ENCODE measurements around the gene DACH1.

DACH1 gene

DNA sequence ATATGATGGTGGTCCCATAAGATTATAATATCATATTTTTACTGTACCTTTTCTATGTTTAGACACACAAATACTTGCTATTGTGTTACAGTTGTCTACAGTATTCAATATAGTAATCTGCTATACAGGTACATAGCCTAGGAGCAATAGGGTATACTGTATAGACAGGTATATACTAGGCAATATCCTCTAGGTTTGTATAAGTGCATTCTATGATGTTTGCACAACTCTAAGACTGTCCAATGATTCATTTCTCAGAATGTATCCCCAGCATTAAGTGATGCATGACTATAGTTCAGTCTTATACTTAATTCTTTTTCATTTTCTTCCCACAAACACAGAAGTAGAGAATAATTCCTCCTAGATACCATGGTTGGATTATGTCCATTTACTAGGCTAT, 383.3 kb downstream of the DACH1 start:
- H3K4me3 ChIP-seq (replicated peaks; ENCODE audit: insufficient read depth, low read length): no peak overlapping the region
- DNase-seq (ENCODE audit: low read depth in 1 of 2, low spot score in 1 of 2): no peak
- TF ChIP-seq, protein P1, sequence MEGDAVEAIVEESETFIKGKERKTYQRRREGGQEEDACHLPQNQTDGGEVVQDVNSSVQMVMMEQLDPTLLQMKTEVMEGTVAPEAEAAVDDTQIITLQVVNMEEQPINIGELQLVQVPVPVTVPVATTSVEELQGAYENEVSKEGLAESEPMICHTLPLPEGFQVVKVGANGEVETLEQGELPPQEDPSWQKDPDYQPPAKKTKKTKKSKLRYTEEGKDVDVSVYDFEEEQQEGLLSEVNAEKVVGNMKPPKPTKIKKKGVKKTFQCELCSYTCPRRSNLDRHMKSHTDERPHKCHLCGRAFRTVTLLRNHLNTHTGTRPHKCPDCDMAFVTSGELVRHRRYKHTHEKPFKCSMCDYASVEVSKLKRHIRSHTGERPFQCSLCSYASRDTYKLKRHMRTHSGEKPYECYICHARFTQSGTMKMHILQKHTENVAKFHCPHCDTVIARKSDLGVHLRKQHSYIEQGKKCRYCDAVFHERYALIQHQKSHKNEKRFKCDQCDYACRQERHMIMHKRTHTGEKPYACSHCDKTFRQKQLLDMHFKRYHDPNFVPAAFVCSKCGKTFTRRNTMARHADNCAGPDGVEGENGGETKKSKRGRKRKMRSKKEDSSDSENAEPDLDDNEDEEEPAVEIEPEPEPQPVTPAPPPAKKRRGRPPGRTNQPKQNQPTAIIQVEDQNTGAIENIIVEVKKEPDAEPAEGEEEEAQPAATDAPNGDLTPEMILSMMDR (IDR thresholded peaks at IDR 0.05; ENCODE audit: insufficient read depth, low read length): no peak
- TF ChIP-seq GABPA (IDR thresholded peaks at IDR 0.05; ENCODE audit: low read depth): no peak
- TF ChIP-seq, protein P2, sequence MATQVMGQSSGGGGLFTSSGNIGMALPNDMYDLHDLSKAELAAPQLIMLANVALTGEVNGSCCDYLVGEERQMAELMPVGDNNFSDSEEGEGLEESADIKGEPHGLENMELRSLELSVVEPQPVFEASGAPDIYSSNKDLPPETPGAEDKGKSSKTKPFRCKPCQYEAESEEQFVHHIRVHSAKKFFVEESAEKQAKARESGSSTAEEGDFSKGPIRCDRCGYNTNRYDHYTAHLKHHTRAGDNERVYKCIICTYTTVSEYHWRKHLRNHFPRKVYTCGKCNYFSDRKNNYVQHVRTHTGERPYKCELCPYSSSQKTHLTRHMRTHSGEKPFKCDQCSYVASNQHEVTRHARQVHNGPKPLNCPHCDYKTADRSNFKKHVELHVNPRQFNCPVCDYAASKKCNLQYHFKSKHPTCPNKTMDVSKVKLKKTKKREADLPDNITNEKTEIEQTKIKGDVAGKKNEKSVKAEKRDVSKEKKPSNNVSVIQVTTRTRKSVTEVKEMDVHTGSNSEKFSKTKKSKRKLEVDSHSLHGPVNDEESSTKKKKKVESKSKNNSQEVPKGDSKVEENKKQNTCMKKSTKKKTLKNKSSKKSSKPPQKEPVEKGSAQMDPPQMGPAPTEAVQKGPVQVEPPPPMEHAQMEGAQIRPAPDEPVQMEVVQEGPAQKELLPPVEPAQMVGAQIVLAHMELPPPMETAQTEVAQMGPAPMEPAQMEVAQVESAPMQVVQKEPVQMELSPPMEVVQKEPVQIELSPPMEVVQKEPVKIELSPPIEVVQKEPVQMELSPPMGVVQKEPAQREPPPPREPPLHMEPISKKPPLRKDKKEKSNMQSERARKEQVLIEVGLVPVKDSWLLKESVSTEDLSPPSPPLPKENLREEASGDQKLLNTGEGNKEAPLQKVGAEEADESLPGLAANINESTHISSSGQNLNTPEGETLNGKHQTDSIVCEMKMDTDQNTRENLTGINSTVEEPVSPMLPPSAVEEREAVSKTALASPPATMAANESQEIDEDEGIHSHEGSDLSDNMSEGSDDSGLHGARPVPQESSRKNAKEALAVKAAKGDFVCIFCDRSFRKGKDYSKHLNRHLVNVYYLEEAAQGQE (IDR thresholded peaks at IDR 0.05; ENCODE audit: insufficient replicate concordance, low read depth): no peak

DNA sequence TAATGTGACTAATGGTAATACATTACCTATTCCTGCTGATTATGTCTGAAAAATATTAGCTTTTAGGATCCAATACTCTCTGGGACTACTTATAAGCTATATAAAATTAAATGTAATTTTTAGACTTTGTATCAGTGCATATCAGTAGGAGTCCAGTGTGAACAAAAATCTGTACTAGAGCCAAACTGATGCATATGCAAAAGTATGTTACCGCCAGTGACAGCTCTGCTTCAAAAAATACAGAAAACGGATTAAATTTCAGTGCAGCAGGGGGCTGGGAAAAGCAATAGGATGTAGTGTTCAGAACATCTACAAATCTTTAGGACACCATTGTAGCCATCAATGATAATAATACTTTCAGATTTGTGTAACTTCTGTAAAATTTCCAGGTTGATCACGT, 385.5 kb downstream of the DACH1 start:
- H3K27me3 ChIP-seq (ENCODE audit: insufficient read depth, poor library complexity, severe bottlenecking): no peaks in the 10 kb centered on the region
- no peak overlapping the region for H3K27ac ChIP-seq (replicated peaks)
- TF ChIP-seq POLR2AphosphoS5 (IDR thresholded peaks at IDR 0.05; ENCODE audit: low read depth) (no peak), SPI1 (IDR thresholded peaks at IDR 0.05; ENCODE audit: borderline replicate concordance, low read depth) (no peak), GABPA (IDR thresholded peaks at IDR 0.05; ENCODE audit: low read depth) (no peak)
- TF ChIP-seq, protein P2 (IDR thresholded peaks at IDR 0.05; ENCODE audit: insufficient replicate concordance, low read depth): no peak
- TF ChIP-seq, protein P1 (IDR thresholded peaks at IDR 0.05; ENCODE audit: insufficient read depth, low read length): no peak
- H3K4me3 ChIP-seq (replicated peaks; ENCODE audit: insufficient read depth, low read length): no peak overlapping the region
- no peak for DNase-seq (ENCODE audit: low read depth in 1 of 2, low spot score in 1 of 2)

More for the DNA sequence above, 383.3 kb downstream of the DACH1 start:
- H3K27ac ChIP-seq (replicated peaks): no peak overlapping the region
- H3K27me3 ChIP-seq (ENCODE audit: insufficient read depth, poor library complexity, severe bottlenecking): no peaks in the 10 kb centered on the region

DNA sequence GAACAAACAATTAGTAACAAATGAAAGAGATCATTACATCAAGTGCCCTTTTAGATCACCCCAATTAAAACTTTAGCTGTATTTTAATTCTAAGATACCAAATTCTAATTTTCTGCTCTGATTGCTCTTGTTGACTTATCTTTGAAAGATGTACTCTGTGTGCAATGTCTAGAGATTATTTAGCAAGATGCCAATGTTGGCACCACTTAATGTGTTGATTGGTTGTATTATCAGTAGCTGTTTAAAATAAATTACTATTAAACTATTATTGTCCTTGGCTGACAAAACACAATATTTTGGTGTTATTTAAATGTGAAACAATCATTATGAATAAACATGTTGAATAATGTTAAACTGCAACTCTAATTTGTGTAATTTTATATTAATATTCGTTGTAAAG, 386.0 kb downstream of the DACH1 start:
- DNase-seq (ENCODE audit: low read depth in 1 of 2, low spot score in 1 of 2): no peak
- no peak overlapping the region for H3K4me3 ChIP-seq (replicated peaks; ENCODE audit: insufficient read depth, low read length)
- H3K27me3 ChIP-seq (ENCODE audit: insufficient read depth, poor library complexity, severe bottlenecking): no peaks in the 10 kb centered on the region
- no peak overlapping the region for H3K27ac ChIP-seq (replicated peaks)
- no peak for TF ChIP-seq GABPA (IDR thresholded peaks at IDR 0.05; ENCODE audit: low read depth)
- TF ChIP-seq SPI1 (IDR thresholded peaks at IDR 0.05; ENCODE audit: borderline replicate concordance, low read depth): no peak
- TF ChIP-seq, protein P2 (IDR thresholded peaks at IDR 0.05; ENCODE audit: insufficient replicate concordance, low read depth): no peak
- TF ChIP-seq, protein P1 (IDR thresholded peaks at IDR 0.05; ENCODE audit: insufficient read depth, low read length): no peak
- TF ChIP-seq POLR2AphosphoS5 (IDR thresholded peaks at IDR 0.05; ENCODE audit: low read depth): no peak
